Activated CD4-positive, CD25-positive, alpha-beta regulatory T cell treated with anti-CD3 and anti-CD28 coated beads, Interleukin-2, amount 50 U/mL, for 72 hours (primary cell): ENCODE data around the gene TTLL8.
"Not testable (repeated sequence)": the region's sequence is repeated elsewhere in the genome, so short reads cannot be mapped to it uniquely, and the experiment has no call there.

Experiments
- DNase-seq: peaks from one replicate; pipeline ENCODE4 v3.0.0; 2021

TTLL8 gene

DNA sequence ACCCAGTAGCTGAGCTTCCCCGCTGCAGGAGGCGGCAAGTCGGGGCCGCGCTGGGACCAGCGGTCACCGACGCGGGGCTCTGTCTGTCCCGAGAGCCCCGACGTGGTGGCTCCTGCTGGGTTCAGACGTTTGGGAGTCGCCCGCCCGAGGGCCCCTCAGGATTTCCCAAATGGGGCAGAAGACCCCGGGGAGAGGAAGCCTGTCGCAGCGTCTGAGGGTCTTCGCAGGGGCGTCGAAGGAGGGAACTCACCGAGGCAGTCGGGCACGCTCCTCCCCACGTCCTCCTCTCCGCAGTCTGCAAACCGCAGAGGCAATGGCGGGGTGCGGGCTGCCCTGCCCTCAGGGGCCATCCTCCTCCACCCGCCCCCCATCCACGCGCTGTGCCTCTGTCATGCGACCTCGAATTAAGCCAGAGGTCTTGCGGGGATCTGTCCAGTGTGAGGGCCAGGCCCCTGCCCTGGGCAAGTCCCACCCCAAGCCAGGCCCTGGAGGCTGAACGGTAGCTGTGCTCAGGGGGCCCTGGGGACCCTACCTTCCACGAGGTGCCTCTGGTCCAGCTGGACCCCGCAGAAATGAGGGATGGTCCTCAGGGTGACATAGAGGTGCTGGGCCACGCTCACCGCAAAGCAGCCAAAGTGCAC lies 58.0 kb downstream of the TTLL8 start:
- DNase-seq = no peak

- peak; percentile 41 for DNase-seq
Measured at GRCh38 chr22:49999063-49999945, 58.8 kb downstream of the TTLL8 start.

DNA sequence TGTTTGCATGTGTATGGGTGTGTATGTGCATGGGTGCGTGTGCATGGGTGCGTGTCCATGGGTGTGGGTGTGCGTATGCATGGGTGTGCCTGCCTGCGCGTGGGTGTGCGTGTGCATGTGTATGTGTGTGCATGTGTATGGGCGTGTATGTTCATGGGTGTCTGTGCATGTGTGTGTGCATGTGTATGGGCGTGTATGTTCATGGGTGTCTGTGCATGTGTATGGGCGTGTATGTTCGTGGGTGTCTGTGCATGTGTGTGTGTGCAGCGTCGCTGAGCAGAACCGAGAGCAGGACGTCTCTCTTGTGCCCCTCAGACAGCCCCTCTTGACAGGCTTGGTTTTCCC lies 59.4 kb downstream of the TTLL8 start:
- no peak for DNase-seq

DNA sequence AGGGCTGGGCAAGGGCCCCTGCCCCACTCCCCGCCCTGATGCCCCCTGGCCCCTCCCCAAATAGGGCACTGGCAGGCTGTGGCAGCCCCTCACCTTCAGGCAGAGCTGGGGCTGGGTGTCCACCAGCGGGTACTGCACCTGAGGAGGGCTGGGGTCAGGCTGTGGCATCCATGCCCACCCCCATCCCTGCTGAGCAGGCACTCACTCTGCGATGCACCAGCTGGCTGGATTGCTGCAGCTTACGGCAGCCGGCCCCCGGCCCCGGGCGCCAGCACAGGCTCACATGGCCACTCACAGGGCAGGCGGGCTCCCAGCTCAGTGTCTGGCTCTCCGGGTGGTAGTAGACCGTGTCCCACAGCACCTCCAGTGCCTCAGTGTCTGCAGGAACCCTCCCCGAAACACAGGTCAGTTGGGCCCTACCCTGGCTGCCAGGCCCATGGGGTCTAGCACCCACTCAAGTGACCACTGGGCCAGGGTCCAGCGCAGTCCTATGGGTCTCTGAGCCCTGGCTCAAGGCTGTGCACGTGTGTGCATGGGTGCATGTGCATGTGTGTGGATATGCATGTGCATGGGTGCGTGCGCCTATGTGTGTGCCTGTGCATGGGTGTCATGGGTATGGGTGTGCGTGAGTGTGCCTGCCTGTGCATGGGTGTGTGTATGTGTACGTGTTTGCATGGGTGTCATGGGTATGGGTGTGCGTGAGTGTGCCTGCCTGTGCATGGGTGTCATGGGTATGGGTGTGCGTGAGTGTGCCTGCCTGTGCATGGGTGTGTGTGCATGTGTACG lies 60.0 kb downstream of the TTLL8 start:
- DNase-seq = no peak

DNA sequence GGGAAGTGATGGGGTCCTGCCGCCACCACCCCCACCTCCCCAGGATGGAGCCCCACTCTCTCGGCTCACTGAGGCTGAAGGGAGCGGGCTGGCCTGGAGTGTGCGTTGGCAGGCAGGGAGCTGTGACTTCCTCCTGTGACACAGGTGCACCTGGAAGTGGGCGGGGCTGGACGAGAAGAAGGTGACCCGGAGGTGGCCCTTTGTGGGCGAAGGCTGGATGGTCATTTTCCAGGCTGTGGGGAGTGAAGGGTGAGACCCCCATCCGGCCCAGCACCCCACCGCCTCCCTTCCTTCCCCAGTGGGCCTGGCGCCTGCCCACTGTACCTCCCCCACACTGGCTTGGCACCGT lies 60.9 kb downstream of the TTLL8 start:
- peak; percentile 28 for DNase-seq

GRCh38 chr22:49996518-49997250 lies 61.4 kb downstream of the TTLL8 start:
- DNase-seq = no peak

DNA sequence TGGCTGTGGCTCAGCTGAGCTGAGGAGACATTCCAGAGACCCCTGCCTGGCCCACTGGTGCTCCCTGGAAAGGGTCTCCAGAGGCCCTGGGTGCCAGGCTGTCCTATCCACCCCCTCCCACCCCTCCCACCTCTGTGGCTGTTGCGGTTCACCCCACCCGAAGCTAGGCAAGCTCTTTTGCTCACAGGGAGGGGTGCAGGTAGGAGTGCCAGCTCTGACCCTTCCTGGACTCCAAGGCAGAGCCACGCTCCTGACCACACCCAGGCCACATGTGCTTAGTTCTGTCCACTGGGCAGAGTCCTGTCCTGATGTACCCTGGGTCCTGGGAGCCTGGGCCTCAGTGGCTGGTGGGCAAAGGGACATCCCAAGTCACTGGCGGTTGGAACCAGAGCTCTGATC lies 62.0 kb downstream of the TTLL8 start:
- DNase-seq = no peak

DNA sequence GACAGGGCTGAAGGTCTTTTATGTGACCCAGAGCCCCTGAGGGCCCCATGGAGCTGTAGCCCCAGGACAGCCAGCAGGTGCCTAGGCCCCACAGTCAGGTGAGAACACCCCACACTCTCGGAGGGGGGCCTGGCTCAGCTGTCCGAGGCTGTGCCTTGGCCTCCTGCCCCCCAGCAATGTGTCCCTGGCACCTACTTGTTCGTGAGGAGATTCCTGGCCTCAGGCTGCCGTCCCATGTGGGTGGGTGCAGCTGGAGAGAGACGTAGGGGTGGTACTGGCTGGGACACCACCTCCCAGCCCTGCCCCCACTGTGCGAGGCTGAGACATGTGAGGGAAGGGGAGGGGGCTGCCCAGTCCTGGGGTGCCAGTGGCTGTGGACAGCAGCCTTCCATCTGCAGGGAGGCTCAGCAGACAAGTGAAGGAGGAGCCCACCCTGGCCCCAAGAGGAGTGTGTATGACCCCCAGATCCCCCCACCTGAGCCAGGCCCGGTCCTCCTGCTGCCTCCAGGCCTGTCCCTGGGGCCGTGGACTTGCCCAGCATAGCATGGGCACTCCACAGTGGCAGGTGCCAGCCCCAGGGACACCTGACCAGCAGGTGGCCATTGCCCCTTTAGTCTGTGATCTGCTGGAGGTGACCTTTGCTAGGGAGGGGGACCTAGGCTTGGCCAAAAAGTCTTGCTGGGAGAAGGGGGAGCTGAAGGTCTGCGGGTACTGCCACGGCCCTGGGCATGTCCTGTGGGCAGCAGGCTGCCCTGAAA lies 62.6 kb downstream of the TTLL8 start:
- DNase-seq = peak; percentile 28

DNA sequence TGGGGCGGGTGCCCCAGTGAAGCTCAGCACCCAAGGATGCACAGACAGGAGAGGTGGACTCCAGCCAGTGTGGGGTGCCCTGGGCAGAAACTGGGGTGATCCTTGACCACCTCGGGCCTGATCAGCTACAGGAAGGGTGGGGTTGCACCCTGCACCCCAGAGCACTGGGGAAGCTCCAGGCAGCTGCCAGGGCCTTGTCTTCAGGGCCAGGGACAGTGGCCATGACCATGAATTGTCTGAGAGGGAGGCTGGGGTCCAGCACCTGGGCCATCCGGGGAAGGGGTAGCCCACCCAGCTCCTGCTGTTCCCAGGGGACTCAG lies 63.1 kb downstream of the TTLL8 start:
- no peak for DNase-seq

DNA sequence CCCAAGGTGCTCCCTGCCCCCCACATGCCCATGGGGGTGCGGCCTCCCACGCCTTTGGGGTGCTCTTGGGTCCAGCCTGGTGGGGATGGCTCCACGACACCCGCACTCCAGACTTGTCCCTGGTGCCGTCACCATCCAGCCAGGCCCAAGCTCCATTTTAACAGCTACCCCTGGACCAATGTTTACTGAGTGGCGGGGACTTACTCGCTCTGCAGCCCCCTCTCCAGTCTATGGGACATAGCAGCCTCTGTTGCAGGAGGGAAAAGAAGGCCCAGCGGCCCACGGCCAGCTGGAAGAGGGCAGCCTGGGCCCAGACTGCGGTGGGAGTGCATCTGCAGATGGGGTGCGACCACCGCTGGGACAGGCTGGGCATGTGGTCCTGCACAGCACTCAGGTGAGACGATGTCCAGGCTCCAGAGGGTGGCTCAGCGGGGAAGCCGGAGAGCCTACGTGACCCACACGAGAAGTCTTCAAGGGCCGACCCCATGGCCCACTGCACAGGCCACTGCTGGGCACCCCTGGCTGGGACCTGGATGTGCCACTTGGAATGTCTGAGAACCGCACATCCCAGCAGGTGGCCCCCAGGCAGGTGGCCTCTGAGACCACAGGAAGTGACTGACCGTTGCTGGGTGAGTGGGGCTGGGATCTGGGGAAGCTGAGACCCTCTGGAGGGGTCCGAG lies 63.6 kb downstream of the TTLL8 start:
- peak; percentile 27 for DNase-seq

DNA sequence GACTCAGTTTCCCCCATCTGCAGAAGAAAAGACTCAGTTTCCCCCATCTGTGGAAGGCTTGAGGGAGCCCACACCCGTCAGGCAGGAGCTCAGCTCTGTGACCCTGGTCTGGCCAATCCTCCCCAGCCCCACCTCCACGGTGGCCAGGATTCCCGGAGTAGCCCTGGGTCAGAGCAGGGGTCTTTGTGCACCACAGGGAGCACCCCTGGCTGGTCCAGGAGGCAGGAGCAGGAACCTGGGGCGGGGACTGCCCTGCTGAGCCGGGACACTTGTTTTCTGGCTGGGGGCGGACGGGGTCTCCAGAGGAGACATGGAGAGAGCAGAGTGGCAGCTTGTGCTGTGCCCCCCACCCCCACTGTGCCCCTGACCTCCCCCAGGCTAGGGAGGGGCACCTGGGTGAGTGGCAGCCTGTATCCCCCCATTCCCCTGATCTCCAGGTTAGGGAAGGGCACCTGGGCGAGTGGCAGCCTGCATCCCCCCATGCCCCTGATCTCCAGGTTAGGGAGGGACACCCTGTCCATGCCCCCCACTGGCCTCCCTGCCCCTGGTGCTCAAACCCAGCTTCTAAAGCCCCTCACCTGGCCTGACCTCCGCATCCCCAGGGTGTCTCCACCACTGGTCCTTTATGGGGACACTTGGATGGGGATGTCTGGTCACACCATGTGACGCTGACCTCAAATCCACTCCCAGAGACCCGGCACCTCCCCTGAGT lies 64.3 kb downstream of the TTLL8 start:
- DNase-seq = no peak

GRCh38 chr22:49992921-49993648 lies 65.0 kb downstream of the TTLL8 start:
- DNase-seq = peak; percentile 71

DNA sequence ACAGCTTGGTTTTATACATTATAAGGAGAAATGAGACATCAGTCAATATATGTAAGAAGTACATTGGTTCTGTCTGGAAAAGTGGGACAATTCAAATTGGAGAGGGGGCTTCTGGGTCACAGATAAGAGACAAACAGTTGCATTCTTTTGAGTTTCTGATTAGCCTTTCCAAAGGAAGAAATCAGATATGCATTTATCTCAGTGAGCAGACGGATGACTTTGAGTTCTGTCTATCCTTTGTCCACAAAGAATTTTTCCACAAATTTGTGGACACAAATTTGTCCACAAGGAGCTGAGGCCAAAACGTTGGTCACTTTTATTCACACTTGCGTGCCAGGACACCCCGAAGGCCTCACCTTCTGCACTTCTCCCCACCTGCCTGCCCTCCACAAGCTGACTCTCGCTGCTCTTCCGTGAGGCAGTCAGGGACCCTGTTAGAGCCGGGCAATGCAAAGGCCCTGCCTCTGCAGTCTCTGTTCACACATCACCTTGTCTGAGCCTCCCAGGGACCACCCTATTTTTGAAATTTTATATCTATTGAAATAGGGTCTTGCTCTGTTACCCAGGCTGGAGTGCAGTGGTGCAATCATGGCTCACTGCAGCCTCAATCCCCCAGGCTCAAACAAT lies 66.1 kb downstream of the TTLL8 start:
- peak; percentile 11 for DNase-seq

DNA sequence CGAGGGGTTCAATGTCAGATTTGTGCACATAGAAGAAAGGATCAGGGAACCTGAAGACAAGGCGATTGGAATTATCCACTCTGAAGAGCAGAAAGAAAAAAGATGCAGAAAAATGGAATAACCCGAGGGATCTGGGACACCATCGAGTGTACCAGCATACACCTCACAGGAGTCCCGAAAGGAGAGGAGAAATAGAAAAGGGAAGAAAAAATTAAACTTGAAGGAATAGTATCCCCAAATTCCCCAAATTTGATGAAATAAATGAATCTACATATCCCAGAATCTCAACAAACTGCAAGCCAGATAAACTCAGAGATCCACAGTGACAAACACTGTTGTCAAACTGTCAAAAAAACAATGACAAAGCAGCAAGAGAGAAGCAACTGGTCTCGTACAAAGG lies 66.9 kb downstream of the TTLL8 start:
- DNase-seq = no peak

DNA sequence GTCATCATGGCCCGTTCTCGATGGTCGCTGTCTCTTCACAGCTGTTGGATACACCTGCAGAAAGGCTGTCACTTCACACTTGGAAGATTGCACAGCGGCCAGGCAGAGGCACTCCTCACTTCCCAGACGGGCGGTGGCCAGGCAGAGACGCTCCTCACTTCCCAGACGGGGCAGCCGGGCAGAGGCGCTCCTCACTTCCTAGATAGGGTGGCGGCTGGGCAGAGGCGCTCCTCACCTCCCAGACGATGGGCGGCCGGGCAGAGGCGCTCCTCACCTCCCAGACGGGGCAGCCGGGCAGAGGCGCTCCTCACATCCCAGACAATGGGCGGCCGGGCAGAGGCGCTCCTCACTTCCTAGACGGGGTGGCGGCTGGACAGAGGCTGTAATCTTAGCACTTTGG lies 68.3 kb downstream of the TTLL8 start:
- peak; percentile 13 for DNase-seq

DNA sequence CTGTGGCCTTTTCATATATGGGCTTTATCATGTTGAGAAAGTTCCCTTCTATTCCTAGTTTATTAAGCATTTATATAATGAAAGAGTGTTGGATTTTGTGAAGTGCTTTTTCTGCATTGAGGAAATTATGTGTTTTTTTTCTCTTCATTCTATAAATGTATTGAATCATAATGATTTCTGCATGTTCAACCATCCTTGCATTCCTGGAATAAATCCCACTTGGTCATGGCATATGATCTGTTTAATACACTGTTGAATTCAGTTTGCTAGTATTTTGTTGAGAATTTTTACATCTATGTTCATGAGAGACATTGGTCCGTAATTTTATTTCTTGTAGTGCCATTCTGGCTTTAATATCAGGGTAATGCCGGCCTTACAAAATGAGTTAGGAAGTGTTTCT lies 71.8 kb downstream of the TTLL8 start:
- DNase-seq = no peak

GRCh38 chr22:49983148-49984042 lies 74.7 kb downstream of the TTLL8 start:
- DNase-seq = peak; percentile 49

DNA sequence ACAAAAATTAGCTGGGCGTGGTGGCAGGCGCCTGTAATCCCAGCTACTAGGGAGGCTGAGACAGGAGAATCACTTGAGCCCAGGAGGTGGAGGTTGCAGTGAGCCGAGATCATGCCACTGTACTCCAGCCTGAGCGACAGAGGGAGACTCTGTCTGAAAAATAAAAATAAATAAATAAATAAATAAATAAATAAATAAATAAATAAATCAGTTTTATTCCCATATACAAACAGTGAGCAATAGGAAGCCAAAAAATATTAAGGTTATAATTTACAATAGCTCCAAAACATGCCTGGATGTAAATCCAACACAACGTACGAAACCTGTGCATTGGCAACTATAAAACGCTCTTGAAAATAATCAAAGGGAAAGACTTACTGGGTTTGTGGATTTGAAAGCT lies 76.3 kb downstream of the TTLL8 start:
- not testable (repeated sequence) for DNase-seq
